Retinal pigment epithelial cell (primary cell): ENCODE results near the gene UBXN10.

Source experiments
- DNase-seq: peaks from one replicate; pipeline ENCODE4 v3.0.0-alpha.2; 2010; ENCODE audit warnings: low read depth
- H3K4me3 ChIP-seq: 2 replicates; pipeline ENCODE4 v1.5.1; 2011; ENCODE audit warnings: mild to moderate bottlenecking, low read length, control low read depth, moderate library complexity
- CTCF ChIP-seq: conservative IDR thresholded peaks from 2 replicates; pipeline ENCODE4 v1.5.1; 2011; ENCODE audit warnings: low read depth, low read length, control low read depth, inconsistent platforms

The UBXN10 gene

DNA sequence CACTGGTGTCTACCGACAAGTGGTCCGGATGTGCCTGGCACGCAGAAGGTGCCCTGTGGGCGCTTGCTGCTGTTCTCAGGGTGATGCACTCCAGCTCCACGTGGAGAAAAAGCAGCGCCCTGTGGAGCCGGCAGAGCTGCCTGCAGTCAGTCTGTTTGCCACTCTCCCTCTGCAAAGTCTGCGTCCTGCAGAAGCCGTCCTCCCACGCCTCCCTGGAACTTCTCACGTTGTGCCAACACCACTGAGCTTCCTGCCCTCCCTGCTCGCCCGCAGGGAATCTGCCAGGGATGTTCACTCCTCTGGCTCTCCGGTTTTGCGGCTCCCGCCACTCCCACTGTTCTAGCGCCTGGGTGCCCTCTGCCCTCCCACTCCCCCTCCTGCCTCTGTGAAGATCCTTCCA, 19.8 kb upstream of the UBXN10 start:
- H3K4me3 ChIP-seq = no peak overlapping the region
- no peak for DNase-seq
- TF ChIP-seq CTCF = no peak

DNA sequence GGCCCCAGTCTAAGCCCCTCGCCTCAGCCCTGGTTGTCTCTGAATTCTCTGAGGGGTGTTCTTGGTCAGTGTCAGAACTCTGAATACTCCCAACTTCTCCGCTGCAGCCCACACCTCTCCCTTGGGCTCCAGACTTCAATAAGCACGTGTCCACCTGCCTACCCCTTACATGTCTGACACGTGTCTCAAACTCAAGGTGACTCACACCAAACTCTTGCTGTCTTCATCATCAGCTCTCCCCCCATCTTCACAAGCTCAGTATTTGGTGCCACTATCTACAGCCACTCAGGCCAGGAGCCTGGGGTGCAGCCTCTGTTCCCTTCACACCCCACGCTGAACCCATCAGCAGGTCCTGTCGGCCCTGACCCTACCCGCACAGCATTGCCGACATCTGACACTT, 18.8 kb upstream of the UBXN10 start:
- DNase-seq = no peak
- H3K4me3 ChIP-seq = no peak overlapping the region
- no peak for TF ChIP-seq CTCF

DNA sequence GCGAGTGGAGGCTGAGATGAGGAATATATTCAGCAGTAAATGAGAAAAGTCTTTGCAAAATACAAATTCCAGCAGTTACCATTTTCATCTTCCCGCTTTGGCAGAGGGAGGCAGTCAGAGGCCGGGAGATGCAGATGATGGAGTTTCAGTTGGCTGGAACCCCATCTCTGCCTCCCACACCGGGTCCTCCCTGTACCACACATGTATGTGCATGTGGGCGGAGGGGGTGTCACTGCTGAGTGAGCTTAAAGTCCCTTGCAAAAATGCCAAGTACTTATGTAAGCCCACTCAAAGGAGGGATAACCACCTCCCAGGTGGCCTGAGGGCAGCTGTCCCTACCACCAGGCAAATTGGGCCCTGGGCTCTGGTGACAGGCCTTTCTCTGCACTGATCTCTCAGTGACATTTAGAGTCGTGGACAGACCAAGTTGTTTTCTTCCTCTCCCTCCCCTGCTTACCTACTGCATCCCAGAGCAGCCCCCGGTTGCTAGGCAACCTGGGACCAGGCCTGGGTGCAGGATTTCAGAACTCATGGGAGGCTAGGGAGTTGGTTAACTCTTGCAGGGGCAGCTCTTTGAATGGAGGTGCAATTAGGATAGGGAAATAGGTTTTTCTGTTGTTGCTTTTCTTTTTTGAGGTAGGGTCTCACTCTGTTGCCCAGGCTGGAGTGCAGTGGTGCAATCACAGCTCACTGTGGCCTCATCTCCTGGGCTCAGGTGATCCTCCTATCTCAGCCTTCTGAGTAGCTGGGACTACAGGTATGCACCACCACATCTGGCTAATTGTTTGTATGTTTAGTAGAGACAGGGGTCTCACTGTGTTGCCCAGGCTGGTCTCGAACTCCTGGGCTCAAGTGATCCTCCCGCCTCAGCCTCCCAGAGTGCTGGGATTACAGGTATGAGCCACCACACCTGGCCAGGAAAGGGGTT, 17.1 kb upstream of the UBXN10 start:
- TF ChIP-seq CTCF = no peak
- no peak for DNase-seq
- H3K4me3 ChIP-seq = no peak overlapping the region

DNA sequence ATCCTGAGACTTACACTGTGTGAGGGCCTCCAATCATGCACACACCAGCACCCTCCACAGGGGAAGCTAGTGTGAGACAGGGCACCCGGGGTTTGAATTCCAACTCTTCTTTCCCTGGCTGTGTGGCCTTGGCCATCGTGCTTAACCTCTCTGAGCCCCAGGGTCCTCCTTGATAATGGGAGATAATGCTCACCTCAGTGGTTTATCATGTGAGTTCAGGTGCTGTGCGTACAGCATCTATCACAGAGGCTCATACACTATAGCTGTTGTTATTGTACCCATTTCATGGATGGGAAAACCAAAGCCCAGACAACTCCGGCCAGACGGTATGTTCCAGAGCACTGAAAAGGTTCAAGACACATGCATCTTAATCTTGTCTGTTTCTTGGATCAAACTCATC, 16.0 kb upstream of the UBXN10 start:
- no peak for TF ChIP-seq CTCF
- DNase-seq = no peak
- no peak overlapping the region for H3K4me3 ChIP-seq

DNA sequence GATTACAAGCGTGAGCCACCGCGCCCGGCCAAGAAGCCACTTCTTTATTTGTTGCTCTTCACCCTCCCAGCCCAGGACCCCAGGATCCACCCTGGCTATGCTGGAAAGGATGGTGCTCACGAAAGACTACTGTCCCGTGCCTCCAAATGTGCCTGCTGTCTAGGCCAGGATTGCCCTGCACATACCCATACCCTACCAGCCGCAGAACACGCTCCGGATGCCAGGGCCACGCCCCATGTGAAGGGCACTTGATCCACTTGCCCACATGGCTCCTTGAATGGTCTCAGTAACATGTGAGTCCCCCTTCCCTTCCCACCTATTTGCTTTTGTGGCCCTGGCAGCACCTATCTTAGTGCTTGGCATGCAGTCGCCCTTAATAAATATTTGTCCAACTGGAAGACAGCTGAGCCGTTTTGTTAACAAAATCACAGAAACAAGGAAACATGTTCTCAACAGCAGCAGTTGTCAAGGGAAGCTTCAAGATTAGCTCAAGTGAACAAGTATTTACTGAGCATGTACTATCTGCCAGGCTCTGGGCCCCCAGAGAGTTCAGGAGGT, 13.8 kb upstream of the UBXN10 start:
- H3K4me3 ChIP-seq = no peak overlapping the region
- no peak for DNase-seq
- no peak for TF ChIP-seq CTCF

- DNase-seq = no peak
- no peak for TF ChIP-seq CTCF
These were observed 10.8 kb upstream of the UBXN10 start for GRCh38 chr1:20174937-20175666.

More at GRCh38 chr1:20174937-20175666, 10.8 kb upstream of the UBXN10 start:
- no peak overlapping the region for H3K4me3 ChIP-seq
